HG02798 (cell line): ENCODE results near the gene ARAP2.
A peak's percentile ranks its signal among the peaks of the same experiment; 100 is the strongest.

Experiments used
- ATAC-seq: cut with Tn5 transposase; IDR thresholded peaks from one replicate; pipeline ENCODE4 v1.9.1; 2021; ENCODE audit warnings: mild to moderate bottlenecking; ENCODE audit not compliant: unreplicated experiment, poor library complexity

The ARAP2 gene

DNA sequence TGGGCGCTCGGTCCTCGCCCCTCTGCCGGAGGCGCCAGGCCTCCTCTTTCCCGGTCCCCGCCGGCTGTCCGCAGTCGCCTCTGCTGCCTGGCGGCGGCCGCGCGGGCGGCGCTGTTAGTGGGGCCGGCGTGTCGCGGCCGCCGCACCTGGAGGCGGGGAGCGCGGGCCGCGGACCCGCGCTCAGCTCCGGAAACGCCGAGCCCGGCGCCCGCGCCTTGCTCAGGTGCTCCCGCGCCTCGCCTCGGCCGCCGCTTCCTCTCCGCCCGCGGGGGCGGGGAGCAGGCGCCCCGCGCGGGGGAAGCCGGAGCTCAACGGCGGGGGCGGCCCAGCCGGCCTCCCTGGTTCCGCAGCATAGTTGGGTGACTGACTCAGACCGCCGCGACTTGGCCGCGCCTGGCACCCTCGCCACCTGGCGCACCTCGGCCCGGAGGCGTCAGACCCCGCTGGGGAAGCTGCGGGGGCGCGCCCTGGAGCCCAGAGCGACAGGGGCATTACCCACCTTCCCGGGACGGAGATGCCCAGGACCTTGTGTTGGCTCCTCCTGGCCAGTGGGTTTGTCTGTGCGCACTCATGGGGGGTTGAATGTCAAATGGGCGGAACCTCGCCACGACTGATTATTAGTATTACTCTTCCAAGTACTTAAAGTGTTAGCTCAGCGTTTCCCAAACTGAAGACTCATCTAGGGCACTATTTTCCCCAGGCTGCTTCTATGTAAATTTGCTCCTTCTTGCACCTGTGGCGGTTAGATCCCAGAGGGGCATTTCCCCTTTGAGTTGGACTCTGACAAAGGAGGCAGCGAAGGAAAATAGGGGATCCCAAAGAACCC lies at the start of gene ARAP2:
ARAP2 (minus strand) TSS at position 258 of the 826 bp plus-strand sequence. CDS start 15,028 bp downstream, outside the sequence.
- peak; percentile 73 for ATAC-seq

DNA sequence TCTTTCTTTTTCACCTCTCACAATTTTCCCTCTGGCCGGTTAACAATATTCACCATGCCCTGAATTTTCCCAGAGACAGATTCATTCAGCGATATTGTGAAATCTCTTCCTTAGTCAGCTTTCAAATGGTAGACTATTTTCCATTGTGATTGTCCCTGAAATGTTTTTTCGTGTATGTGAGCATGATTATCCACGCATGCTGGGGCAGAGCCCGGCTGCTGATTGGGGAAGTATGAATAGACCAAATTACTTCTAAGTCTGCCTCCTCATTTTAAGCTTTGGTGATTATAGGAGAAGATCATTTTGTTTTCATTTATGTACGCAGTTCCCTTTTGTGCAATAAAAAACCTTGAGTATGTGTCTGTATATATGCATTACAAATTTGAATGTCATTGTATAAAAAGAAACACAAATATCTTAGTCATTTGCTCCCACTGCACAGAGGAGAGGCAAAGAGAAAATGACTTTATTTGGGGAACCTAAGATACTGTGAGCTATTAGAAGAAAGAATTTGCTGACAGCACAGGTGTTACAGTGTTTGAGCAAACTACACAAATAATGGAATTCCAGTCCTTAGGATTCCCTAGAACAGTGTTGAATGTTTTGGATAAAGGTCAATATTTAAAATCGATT lies 48.4 kb upstream of the ARAP2 start:
- no peak for ATAC-seq

- ATAC-seq = no peak
Measured at GRCh38 chr4:36290641-36291040, 46.3 kb upstream of the ARAP2 start.

DNA sequence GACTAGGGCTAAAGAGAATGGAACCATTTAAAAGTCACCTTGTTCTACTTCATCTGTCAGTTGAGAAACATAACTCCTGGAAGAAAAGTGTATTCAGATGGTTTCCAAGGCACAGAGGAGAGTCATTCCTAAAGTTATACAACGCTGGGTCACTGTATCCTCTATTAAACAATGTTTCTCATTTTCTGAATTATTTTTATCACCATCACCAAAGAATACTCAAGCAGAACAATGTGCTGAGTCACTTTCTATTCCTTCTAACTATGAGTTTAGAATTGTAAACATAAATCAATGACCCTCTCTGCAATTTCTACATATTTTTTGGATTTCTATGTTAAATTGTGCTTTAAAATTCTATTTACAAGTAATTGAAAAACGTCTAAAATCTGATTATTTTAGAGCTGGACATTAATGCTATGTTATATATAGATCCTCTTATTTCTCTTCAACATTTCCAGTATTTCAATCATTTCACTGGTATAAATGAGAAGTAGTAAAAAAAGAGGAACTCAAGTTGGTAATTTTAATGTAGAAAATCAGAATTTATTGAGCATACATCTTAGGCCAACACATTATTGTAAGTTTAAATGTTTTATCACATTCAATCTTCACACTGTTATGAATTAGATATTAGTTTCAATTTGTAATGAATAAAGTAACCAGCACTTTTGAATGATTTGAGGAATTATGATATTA lies 44.6 kb upstream of the ARAP2 start:
- ATAC-seq = no peak

- no peak for ATAC-seq
Measured at GRCh38 chr4:36286481-36286871, 42.2 kb upstream of the ARAP2 start.

DNA sequence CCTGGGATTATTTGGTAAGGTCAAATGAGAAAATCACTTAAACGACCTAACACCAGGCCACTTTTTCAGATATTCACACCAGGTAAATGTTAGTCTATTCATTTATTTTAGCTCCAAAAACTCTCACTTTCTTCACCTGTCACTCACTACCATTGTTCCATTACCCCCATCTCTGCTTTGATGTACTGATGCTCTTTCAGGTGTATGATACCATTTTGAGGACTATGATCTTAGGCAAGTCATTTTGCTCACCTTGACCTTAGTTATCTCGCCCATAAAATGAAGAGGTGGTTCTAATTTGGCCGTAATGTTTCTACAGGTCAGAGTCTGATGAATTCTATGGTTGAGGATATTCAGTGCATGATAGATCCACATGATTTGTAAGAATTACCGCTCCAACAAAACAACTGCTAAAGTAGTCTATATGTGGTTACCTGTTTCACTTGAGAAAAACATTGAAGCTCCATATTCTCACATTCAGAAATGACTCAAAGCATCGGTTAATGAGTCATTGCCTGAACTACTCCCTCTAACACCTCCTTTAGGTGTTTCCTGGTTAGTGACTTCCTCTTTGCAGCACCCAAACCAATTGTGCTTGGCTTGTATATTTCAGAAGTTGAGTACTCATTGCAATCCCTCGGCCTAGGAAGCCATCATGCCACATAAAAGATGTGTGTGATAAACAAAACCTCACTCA lies 41.6 kb upstream of the ARAP2 start:
- peak; percentile 98 for ATAC-seq

DNA sequence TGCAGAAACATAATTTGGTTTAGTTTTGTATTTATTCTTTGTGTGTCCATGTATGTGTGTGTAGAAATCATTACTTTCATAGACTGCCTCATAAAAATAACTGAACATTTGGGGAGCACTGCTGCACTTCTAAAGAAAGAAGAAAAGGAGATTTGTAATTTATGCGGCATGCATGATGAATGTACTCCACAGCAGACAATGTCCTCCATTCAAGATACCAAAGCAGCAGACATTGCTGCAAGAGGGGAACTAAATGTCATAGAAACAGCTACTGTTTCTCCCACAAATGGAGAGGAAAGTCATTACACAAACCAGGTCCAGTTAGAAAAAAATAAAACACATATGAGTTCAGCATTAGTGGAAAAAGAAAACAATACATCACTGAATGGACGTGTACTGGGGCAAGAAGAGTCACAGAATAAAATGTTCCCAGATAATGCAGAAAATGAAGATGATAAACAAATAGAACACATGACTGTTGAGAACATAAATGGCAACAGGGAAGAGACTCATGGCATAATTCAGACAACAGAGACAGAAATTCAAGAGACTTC lies 39.7 kb upstream of the ARAP2 start:
- no peak for ATAC-seq

- ATAC-seq = no peak
Measured at GRCh38 chr4:36282503-36283030, 38.3 kb upstream of the ARAP2 start.

- no peak for ATAC-seq
Measured at GRCh38 chr4:36281384-36282106, 37.2 kb upstream of the ARAP2 start, which contains the start of gene DTHD1. DTHD1 (plus strand) TSS chr4:36281616; CDS start chr4:36281759, 143 bp downstream.

DNA sequence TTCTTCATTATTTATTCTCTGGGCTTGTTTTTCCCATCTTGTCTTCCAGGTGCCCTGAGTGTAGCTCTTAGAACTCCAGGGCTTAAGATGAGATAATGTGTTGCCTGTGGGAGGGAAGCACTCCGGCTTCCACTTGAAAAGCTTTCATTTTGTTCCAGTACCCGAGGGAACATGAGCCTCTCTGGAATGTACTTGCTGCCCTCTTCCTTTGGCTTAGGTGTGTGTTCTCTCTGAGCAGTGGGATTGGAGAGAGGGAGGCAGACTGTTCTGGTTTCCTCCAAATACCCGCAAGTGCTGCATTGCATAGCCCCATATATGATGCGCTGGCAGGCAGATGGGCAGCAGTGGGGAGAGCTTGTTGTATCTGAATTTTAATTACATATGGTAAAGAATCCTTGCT lies 36.2 kb upstream of the ARAP2 start:
- ATAC-seq = no peak

DNA sequence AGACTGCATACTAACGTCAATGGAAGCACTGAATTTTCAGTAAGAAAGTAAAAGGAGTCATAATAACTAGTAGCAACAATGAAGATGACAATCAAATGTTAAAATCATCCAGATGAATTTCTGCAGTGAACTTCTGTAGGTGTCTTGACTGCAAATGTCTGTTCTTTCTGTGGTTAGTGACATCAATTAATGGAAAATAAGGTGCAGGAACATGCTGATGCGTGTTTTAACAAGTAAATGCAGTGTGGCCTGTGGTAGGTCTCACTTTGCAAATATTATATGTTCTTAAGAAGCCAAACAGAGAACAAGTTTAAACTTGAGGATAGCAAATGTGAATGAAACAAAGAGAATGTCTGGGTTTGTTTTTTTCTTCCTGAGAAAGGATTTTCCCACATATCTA lies 34.5 kb upstream of the ARAP2 start:
- ATAC-seq = no peak

GRCh38 chr4:36277533-36277932 lies 33.2 kb upstream of the ARAP2 start:
- ATAC-seq = peak; percentile 51

- ATAC-seq = no peak
Measured at GRCh38 chr4:36274158-36274557, 29.8 kb upstream of the ARAP2 start.

DNA sequence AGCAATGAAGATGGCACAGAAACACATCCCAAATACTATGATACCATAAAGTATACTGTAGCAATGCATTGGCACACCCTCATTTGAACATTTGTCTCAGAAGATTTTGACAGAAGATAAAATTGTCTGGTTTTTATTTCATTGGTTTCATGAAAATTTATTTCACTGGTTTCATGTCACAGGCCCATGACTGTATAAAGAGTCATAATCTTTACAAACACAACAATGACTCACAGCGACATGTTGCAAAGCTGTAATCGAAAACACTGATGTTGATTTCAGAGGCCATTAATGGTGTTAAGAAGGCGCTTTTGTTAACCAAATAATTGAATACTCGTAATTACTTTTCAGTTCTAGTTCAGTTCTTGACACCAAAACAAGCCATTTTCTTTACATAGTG lies 29.0 kb upstream of the ARAP2 start:
- ATAC-seq = no peak

GRCh38 chr4:36269533-36270173 lies 25.3 kb upstream of the ARAP2 start:
- no peak for ATAC-seq

GRCh38 chr4:36269101-36269500 lies 24.8 kb upstream of the ARAP2 start:
- ATAC-seq = no peak

- no peak for ATAC-seq
Measured at GRCh38 chr4:36267486-36268268, 23.4 kb upstream of the ARAP2 start.

DNA sequence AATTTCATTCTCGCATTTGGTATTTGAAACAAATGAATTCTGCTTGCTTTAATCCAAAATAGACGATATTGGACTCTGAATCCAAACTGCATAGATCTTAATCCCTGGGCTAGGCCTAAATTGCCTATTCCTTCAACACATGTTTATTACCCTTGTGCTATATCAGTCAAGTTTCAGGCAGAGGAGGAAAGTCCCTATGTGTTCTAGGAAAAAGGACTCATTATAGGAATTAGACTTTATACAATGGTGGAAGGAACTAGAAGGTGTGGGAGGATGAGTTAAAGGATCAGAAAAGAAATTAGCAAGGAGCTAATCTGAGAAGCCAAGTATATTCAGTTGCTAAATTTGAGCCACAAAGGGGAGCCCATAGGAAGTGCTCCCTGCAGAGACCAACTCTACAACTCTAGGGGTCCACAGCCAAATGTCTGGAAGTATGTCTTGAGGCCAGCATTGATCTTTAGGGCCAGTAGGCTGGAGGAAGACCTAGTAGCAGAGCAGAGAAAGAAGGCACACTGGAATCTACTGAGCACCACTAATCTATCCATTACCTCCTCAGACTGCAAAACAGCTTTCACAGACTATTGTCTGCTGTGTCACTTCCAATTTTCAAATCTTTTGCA lies 20.0 kb upstream of the ARAP2 start:
- no peak for ATAC-seq
